GM23338 (cell line): ENCODE measurements around the gene GPR39.

Experiments used
- CREB1 ChIP-seq: fragments of 250-450 bp; sonication (Bioruptor Pico); IDR thresholded peaks from 2 replicates; pipeline ENCODE4 v1.5.0; 2020; ENCODE audit warnings: low read depth, mild to moderate bottlenecking, moderate library complexity
- EZH2 ChIP-seq: fragments of 200-600 bp; sonication (generic); IDR thresholded peaks from one replicate; pipeline ENCODE4 v1.8.0; 2017; ENCODE audit warnings: antibody characterized with exemption, mild to moderate bottlenecking, low read depth; ENCODE audit not compliant: unreplicated experiment
- EZH2phosphoT487 ChIP-seq: fragments of 200-600 bp; sonication (generic); IDR thresholded peaks from one replicate; pipeline ENCODE4 v1.8.1; 2018; ENCODE audit warnings: antibody characterized with exemption; ENCODE audit not compliant: unreplicated experiment
- JUNB ChIP-seq: IDR thresholded peaks from one replicate; pipeline ENCODE4 v1.6.1; 2016; ENCODE audit warnings: antibody characterized with exemption; ENCODE audit not compliant: unreplicated experiment
- POLR2AphosphoS5 ChIP-seq: IDR thresholded peaks from 2 replicates; pipeline ENCODE4 v1.6.1; 2016; ENCODE audit warnings: antibody characterized with exemption, low read depth
- TF ChIP-seq, protein P1 (sequence below), 2 experiments: fragments of 200-600 bp in 1 of 2; sonication (generic) in 1 of 2; conservative IDR thresholded peaks; 2 replicates each; pipeline versions ENCODE4 v1.5.1 to v1.6.1; 2016 to 2017; ENCODE audit warnings: antibody characterized with exemption in 2 of 2, low read depth in 2 of 2, mild to moderate bottlenecking in 2 of 2, moderate library complexity in 1 of 2
- TF ChIP-seq, protein P2 (sequence below): IDR thresholded peaks from 2 replicates; pipeline ENCODE4 v1.6.1; 2016; ENCODE audit warnings: antibody characterized with exemption
- TF ChIP-seq, protein P3 (sequence below): IDR thresholded peaks from one replicate; pipeline ENCODE4 v1.6.1; 2018; ENCODE audit warnings: antibody characterized with exemption; ENCODE audit not compliant: unreplicated experiment

DNA sequence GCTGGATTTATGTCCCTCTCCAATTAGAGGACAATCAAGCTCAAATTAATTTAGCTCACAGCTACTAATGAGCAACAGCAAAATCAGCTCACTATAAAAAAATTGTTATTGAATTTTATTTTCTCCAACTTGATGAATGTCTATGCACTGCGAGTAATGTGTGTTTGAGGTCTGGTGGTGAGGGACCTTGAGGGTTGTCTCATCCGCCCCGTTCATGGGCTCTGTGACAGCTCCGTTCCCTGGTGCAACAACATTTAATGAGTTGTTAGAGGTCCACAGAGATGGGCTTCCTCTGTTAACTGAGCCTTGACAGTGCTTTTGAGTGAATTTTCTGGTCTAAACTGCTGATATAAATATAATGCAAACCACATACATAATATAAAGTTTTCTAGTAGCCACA, 101.7 kb downstream of the GPR39 start:
- no peak for TF ChIP-seq POLR2AphosphoS5
- no peak for TF ChIP-seq CREB1
- TF ChIP-seq EZH2, result no peak
- TF ChIP-seq, protein P1, sequence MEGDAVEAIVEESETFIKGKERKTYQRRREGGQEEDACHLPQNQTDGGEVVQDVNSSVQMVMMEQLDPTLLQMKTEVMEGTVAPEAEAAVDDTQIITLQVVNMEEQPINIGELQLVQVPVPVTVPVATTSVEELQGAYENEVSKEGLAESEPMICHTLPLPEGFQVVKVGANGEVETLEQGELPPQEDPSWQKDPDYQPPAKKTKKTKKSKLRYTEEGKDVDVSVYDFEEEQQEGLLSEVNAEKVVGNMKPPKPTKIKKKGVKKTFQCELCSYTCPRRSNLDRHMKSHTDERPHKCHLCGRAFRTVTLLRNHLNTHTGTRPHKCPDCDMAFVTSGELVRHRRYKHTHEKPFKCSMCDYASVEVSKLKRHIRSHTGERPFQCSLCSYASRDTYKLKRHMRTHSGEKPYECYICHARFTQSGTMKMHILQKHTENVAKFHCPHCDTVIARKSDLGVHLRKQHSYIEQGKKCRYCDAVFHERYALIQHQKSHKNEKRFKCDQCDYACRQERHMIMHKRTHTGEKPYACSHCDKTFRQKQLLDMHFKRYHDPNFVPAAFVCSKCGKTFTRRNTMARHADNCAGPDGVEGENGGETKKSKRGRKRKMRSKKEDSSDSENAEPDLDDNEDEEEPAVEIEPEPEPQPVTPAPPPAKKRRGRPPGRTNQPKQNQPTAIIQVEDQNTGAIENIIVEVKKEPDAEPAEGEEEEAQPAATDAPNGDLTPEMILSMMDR (conservative IDR thresholded peaks at IDR 0.05; ENCODE audit: low read depth in 2 of 2), result no peak
- TF ChIP-seq, protein P2, sequence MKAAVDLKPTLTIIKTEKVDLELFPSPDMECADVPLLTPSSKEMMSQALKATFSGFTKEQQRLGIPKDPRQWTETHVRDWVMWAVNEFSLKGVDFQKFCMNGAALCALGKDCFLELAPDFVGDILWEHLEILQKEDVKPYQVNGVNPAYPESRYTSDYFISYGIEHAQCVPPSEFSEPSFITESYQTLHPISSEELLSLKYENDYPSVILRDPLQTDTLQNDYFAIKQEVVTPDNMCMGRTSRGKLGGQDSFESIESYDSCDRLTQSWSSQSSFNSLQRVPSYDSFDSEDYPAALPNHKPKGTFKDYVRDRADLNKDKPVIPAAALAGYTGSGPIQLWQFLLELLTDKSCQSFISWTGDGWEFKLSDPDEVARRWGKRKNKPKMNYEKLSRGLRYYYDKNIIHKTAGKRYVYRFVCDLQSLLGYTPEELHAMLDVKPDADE, result no peak
- TF ChIP-seq EZH2phosphoT487, result no peak
- TF ChIP-seq JUNB, result no peak
- TF ChIP-seq, protein P3, sequence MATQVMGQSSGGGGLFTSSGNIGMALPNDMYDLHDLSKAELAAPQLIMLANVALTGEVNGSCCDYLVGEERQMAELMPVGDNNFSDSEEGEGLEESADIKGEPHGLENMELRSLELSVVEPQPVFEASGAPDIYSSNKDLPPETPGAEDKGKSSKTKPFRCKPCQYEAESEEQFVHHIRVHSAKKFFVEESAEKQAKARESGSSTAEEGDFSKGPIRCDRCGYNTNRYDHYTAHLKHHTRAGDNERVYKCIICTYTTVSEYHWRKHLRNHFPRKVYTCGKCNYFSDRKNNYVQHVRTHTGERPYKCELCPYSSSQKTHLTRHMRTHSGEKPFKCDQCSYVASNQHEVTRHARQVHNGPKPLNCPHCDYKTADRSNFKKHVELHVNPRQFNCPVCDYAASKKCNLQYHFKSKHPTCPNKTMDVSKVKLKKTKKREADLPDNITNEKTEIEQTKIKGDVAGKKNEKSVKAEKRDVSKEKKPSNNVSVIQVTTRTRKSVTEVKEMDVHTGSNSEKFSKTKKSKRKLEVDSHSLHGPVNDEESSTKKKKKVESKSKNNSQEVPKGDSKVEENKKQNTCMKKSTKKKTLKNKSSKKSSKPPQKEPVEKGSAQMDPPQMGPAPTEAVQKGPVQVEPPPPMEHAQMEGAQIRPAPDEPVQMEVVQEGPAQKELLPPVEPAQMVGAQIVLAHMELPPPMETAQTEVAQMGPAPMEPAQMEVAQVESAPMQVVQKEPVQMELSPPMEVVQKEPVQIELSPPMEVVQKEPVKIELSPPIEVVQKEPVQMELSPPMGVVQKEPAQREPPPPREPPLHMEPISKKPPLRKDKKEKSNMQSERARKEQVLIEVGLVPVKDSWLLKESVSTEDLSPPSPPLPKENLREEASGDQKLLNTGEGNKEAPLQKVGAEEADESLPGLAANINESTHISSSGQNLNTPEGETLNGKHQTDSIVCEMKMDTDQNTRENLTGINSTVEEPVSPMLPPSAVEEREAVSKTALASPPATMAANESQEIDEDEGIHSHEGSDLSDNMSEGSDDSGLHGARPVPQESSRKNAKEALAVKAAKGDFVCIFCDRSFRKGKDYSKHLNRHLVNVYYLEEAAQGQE, result no peak
